SK-N-SH (cell line): ENCODE measurements around the gene SLC51A. TPM values are rescaled to one million over a fixed set of nuclear protein-coding genes. Genes with fewer than 3 reads are reported as not detected.
"Not testable (repeated sequence)": the region's sequence is repeated elsewhere in the genome, so short reads cannot be mapped to it uniquely, and the experiment has no call there.

Experiments
- CTCF ChIA-PET: fragments of 300-600, 350-600 bp; formaldehyde crosslinking; extraction: SDS; loops from one replicate; lab custom pipeline; 2021; lab: Yijun Ruan, JAX
- POLR2A ChIA-PET: fragments of 350-600 bp; sonication (Branson Sonifier 250); formaldehyde crosslinking; extraction: SDS; loops from one replicate; lab custom pipeline; 2020; ENCODE audit warnings: antibody characterized with exemption, inconsistent platforms; lab: Yijun Ruan, JAX
- DNase-seq: peaks from one replicate; pipeline ENCODE4 v3.0.0; 2012
- H2AFZ ChIP-seq: fragments of 200-600 bp; sonication (generic); 2 replicates; pipeline ENCODE4 v1.8.1; 2016; ENCODE audit warnings: antibody characterized with exemption, mild to moderate bottlenecking, low read depth
- H3F3A ChIP-seq: fragments of 200-600 bp; sonication (generic); replicated peaks from 2 replicates; pipeline ENCODE3; 2016; ENCODE audit warnings: antibody characterized with exemption, mild to moderate bottlenecking; ENCODE audit not compliant: insufficient read depth
- H3K27ac ChIP-seq, 2 experiments: fragments of 200-500 bp in 1 of 2; fragments of 200-600 bp in 1 of 2; sonication (Bioruptor generic) in 1 of 2; sonication (generic), shearing (Covaris generic) in 1 of 2; 2 replicates each; pipeline versions ENCODE4 v1.5.1 to v1.6.1; 2014 to 2016; ENCODE audit warnings: low read depth in 2 of 2, inconsistent platforms in 1 of 2, low read length in 1 of 2, mild to moderate bottlenecking in 1 of 2, mixed read lengths in 1 of 2
- H3K27me3 ChIP-seq: fragments of 200-600 bp; sonication (generic), shearing (Covaris generic); 2 replicates; pipeline ENCODE4 v1.6.1; 2016; ENCODE audit warnings: mixed run types; ENCODE audit not compliant: insufficient read depth
- H3K36me3 ChIP-seq, 2 experiments: fragments of 200-500 bp in 1 of 2; fragments of 200-600 bp in 1 of 2; sonication (Bioruptor generic) in 1 of 2; sonication (generic) in 1 of 2; replicated peaks in 1 of 2; 2 replicates each; pipeline versions ENCODE3 to v1.5.1; 2014 to 2016; ENCODE audit warnings: low read length in 1 of 2, mild to moderate bottlenecking in 1 of 2; ENCODE audit not compliant: insufficient read depth in 2 of 2, control insufficient read depth in 1 of 2
- H3K4me1 ChIP-seq, 2 experiments: fragments of 200-500 bp in 1 of 2; fragments of 200-600 bp in 1 of 2; sonication (Bioruptor generic) in 1 of 2; sonication (generic), shearing (Covaris generic) in 1 of 2; 2 replicates each; pipeline versions ENCODE4 v1.5.1 to v1.6.1; 2014 to 2016; ENCODE audit warnings: low read depth in 1 of 2, low read length in 1 of 2, mixed run types in 1 of 2; ENCODE audit not compliant: insufficient read depth in 2 of 2, control insufficient read depth in 1 of 2
- H3K4me2 ChIP-seq: fragments of 200-600 bp; sonication (generic), shearing (Covaris generic); 2 replicates; pipeline ENCODE4 v1.6.1; 2017; ENCODE audit warnings: mixed run types
- H3K4me3 ChIP-seq, 2 experiments: fragments of 200-500 bp in 1 of 2; fragments of 200-600 bp in 1 of 2; sonication (Bioruptor generic) in 1 of 2; sonication (generic), shearing (Covaris generic) in 1 of 2; 2 replicates each; pipeline versions ENCODE4 v1.5.1 to v1.8.1; 2014 to 2016; ENCODE audit warnings: low read depth in 2 of 2, inconsistent platforms in 1 of 2, low read length in 1 of 2, mild to moderate bottlenecking in 1 of 2, mixed read lengths in 1 of 2, moderate library complexity in 1 of 2
- H3K79me2 ChIP-seq: fragments of 200-600 bp; sonication (generic); 2 replicates; pipeline ENCODE4 v1.8.1; 2017; ENCODE audit warnings: mild to moderate bottlenecking; ENCODE audit not compliant: insufficient read depth
- H3K9ac ChIP-seq: fragments of 200-600 bp; sonication (generic); 2 replicates; pipeline ENCODE4 v1.6.1; 2017; ENCODE audit warnings: mixed run types
- H3K9me2 ChIP-seq: fragments of 200-600 bp; sonication (generic); 2 replicates; pipeline ENCODE4 v1.6.1; 2017; ENCODE audit warnings: mixed run types
- H3K9me3 ChIP-seq: fragments of 200-600 bp; sonication (generic); 2 replicates; pipeline ENCODE4 v1.6.1; 2017; ENCODE audit warnings: mixed run types, mild to moderate bottlenecking, moderate library complexity
- H4K20me1 ChIP-seq: fragments of 200-600 bp; sonication (generic); 2 replicates; pipeline ENCODE4 v1.6.1; 2017; ENCODE audit warnings: mild to moderate bottlenecking, mixed run types; ENCODE audit not compliant: insufficient read depth
- FOXM1 ChIP-seq: IDR thresholded peaks from 2 replicates; pipeline ENCODE4 v1.4.0; 2012; ENCODE audit warnings: low read depth, mild to moderate bottlenecking
- MXI1 ChIP-seq: IDR thresholded peaks from 2 replicates; pipeline ENCODE4 v1.6.1; 2012; ENCODE audit warnings: mild to moderate bottlenecking, low read depth, low read length, improper control_type of control experiment
- NFIC ChIP-seq: IDR thresholded peaks from 2 replicates; pipeline ENCODE4 v1.4.0; 2012; ENCODE audit warnings: borderline replicate concordance
- REST ChIP-seq: IDR thresholded peaks from 2 replicates; pipeline ENCODE4 v1.6.1; 2012; ENCODE audit warnings: mild to moderate bottlenecking, low read depth, low read length, moderate library complexity
- RXRA ChIP-seq: IDR thresholded peaks from 2 replicates; pipeline ENCODE4 v1.4.0; 2012; ENCODE audit warnings: low read depth, mild to moderate bottlenecking, borderline replicate concordance
- SIN3A ChIP-seq: IDR thresholded peaks from 2 replicates; pipeline ENCODE4 v1.6.1; 2012; ENCODE audit warnings: low read depth, mild to moderate bottlenecking, low read length, moderate library complexity, borderline replicate concordance
- WGBS: methylation state at CpG from one replicate; pipeline ENCODE4 v1.1.6; 2017; ENCODE audit warnings: low lambda C conversion rate; 5-methylcytosine and 5-hydroxymethylcytosine counted together
- polyA plus RNA-seq, 3 experiments: library from polyadenylated mRNA; depleted of rRNA; stranded (reverse); fragments of >200 nt; gene quantifications; 2 replicates each; pipeline ENCODE4 v1.2.3, GENCODE V29; 2012

Gene SLC51A
- polyA plus RNA-seq, 1 of the 3 experiments (the other 2 are of a cell fraction), result not detected

DNA sequence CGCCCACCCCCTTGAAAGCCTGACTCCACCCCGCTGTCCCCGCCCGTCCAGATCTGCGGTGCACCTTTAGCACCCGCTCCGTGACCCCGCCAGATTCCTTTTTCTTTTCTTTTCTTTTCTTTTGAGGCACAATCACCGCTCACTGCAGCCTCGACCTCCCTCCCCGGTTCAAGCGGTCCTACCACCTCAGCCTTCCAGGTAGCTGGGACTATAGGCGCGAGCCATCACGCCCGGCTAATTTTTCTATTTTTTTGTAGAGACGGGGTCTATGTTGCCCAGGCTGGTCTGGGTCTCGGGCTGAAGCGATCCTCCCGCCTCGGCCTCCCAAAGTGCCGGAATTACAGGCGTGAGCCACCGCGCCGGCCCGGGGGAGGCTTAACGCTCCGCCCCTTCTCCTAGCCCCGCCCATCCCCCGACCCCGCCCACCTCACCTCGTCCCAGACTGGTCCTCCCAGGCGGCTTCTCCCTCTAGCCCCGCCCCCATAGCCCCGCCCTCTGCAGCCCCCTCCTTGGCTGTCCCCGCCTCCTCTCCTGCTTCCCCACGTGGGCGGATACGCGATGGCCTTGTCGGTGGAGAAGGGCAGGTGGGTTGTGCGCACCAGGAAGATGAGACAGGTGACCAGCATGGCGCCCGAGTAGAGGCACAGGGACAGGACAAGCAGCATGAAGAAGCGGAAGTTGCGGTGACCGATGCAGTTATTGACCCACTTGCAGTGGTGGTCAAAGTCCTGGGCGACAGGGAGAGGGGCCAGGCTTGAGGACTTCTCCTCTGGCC lies 8.3 kb upstream of the SLC51A start:
- H3K36me3 ChIP-seq, result no peaks in the 10 kb centered on the region
- no peaks in the 10 kb centered on the region for H4K20me1 ChIP-seq
- CTCF ChIA-PET, result interaction anchor here (1.4 kb wide), 2 partner anchors 11 to 26 kb away, joined by 5 to 9 read pairs; no protein-coding TSS in a partner anchor
- POLR2A ChIA-PET, result interaction anchor here (0.9 kb wide), 1 partner anchor 133 kb away, joined by 3 read pairs; no protein-coding TSS in a partner anchor
- H3K27ac ChIP-seq, result no peak overlapping the region
- H3K4me3 ChIP-seq, result peak overlapping the region; percentile 48 to 61; a peak in 3 of 4 replicates
- 27% methylated on average over 42 of the region's 49 CpGs for WGBS
- H3K27me3 ChIP-seq, result no peaks in the 10 kb centered on the region
- H3K9ac ChIP-seq, result no peak overlapping the region
- H3K9me3 ChIP-seq, result no peaks in the 10 kb centered on the region
- no peaks in the 10 kb centered on the region for H3K79me2 ChIP-seq
- peak overlapping the region; percentile 70 for H3K4me2 ChIP-seq
- peaks cover 0 to 7% of the 10 kb centered on the region in 2 experiments; a peak in 1 of 4 replicates for H3K4me1 ChIP-seq
- no peaks in the 10 kb centered on the region for H3F3A ChIP-seq
- H3K9me2 ChIP-seq, result no peaks in the 10 kb centered on the region
- DNase-seq, result peak; percentile 99
- TF ChIP-seq MXI1 (peak; percentile 66; the same call in 1 of the 2 replicates), FOXM1 (no peak)
- peak overlapping the region; percentile 95; the same call in 1 of the 2 replicates for H2AFZ ChIP-seq

DNA sequence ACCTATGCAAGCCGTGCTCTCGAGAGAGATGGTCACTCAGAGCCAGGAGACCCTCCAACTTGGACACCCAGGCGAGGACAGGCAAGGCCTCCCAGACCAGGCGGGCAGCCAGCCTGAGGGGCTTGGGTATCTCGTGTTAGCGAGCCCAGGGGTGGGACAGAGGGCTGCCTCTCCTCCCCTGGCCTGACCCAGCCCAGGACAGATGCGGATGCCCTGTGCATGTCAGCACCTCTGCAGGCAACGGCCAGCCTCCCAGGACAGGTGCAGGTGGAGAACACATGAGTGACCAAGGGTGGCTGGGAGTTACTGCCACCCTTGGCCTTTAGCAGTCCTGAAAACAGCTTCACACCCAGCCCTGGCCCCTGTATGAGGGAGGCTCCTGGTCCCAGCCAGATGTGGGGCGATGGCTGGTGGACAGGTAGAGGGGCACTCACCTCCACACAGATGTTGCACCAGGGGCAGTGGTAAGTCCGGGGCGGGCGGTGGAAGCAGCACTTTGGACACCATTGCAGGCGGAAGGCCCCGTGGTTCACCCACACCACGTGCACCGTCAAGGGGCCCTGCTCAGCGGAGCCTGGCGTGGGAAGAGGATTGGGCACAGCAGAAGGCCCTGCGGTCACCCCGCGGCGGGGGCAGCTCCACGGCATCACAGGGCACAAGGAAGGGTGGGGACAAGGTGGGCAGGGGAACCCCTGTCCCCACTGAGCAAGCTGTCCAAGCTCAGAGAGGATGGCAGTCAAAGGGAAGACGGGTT lies 7.2 kb upstream of the SLC51A start:
- H3K9ac ChIP-seq, result no peak overlapping the region
- no peaks in the 10 kb centered on the region for H3K9me2 ChIP-seq
- DNase-seq, result no peak
- no peaks in the 10 kb centered on the region for H3K9me3 ChIP-seq
- no peak overlapping the region for H2AFZ ChIP-seq
- no peaks in the 10 kb centered on the region for H3K79me2 ChIP-seq
- no peak overlapping the region for H3K4me2 ChIP-seq
- H3K4me1 ChIP-seq, result peaks cover 0 to 7% of the 10 kb centered on the region in 2 experiments; a peak in 1 of 4 replicates
- H3K27me3 ChIP-seq, result no peaks in the 10 kb centered on the region
- H3K4me3 ChIP-seq, result no peak overlapping the region
- H4K20me1 ChIP-seq, result no peaks in the 10 kb centered on the region
- 93% methylated on average over 11 of the region's 24 CpGs for WGBS
- POLR2A ChIA-PET, result no interaction called here
- H3F3A ChIP-seq, result no peaks in the 10 kb centered on the region
- H3K27ac ChIP-seq, result no peak overlapping the region
- no peaks in the 10 kb centered on the region for H3K36me3 ChIP-seq
- no peak for TF ChIP-seq REST
- TF ChIP-seq NFIC, result no peak
- TF ChIP-seq RXRA, result no peak
- no peak for TF ChIP-seq SIN3A
- CTCF ChIA-PET, result interaction anchor here (1.0 kb wide), 1 partner anchor 44 kb away, joined by 3 read pairs; no protein-coding TSS in a partner anchor

- H2AFZ ChIP-seq, H3K4me3 ChIP-seq, POLR2A ChIA-PET, CTCF ChIA-PET, H3K36me3 ChIP-seq, H3K4me1 ChIP-seq, H3F3A ChIP-seq, H3K9me2 ChIP-seq, H3K27me3 ChIP-seq, H3K27ac ChIP-seq, H3K79me2 ChIP-seq, H3K4me2 ChIP-seq, H3K9ac ChIP-seq, DNase-seq, H3K9me3 ChIP-seq, H4K20me1 ChIP-seq: not testable (repeated sequence)
- WGBS, result 85% methylated on average over 11 of the region's 11 CpGs
These were observed 6.2 kb upstream of the SLC51A start for GRCh38 chr3:196209944-196210672.
